ENCODE data around the gene SH2D4B. TPM values are rescaled to one million over a fixed set of nuclear protein-coding genes. Genes with fewer than 3 reads are reported as not detected.
A peak's percentile ranks its signal among the peaks of the same experiment; 100 is the strongest.

The SH2D4B gene
- polyA plus RNA-seq, 10 donors = 0.07 to 0.16 (median 0.10) TPM; not detected in 2

DNA sequence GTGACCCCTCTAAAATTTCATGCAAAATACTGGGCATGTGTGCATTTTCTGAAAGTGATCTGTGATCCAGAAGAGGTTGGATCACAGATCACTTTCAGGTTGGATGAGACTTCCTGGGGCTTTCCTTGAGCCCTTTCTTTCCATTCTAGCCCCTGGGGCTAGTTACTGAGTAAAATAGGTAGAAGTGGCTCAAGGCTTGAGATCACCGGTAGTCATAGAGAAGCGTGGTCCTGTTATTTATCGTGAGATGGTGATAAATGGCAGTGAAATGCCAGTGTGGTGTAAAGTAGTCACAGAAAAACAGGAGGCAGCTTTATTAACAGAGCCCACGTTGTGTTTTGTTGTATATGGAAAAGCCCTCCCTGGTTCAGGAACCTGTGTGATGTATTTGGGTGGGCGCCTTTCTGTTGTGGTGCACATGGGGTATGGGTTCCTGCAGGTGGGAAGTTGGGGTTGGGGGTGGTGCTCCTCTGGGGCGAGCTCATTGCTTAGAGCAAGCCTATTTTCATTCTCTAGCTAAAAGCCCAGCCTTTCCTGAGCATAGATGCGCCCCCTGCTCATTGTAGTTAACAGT, 34.0 kb upstream of the SH2D4B start:
- no peak for DNase-seq

DNA sequence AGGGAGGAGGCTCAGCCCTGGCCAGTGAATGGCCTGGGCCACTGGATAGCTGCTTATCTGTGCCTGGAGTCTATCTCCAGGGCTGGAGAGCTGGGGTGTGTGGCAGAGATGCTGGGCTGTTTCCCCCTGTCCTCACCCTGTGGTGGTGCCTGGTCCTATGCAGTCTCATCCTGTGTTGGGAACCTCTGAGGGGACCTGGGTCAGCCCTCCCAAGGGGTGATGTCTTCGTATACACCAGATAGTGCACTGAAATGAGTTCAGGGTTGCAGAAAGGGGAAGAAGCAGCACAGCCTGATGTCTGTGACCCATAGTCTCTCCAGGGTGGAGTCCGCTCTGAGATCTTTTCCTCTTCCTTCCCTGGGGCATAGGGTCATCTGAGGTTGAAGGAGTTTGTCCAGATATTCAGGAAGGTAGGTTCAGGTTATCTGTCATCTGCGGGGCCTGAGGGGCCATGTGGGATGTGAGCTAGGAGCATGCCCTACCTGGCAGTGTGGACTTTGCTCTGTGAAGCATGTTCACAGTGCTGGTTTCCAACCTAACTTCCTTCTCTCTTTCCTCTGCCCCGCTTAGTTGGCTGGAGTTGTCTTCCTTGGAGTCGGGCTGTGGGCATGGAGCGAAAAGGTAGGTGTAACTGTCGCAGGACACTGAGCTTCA, 33.4 kb upstream of the SH2D4B start:
- no peak for DNase-seq

DNA sequence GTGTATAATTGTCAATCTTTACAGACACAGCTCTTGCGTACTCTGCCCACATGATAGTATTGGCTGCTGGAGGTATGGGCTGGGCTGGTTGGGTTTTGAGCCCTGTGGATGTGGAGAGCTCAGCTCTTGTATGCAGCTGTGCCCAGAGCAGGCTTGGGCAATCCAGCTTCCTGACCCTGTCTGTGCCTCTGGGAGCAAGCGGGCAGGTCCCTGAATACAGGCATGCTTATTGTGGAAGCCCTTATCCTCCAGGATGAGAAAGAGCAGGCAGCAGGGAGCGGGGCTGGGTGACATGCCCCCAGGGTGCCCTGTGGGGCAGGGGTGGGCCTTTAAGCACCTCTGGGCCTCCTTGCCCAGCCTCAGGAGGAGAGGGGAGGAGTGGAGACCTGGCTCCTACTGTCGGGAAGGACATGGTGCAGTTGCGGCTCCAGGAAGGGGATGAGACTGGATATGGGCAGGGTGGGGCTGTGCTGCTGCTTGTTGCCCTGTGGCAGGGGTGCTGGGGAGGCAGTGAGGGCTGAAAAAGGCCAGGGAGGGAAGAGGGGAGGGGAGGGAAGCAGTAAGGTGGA, 32.7 kb upstream of the SH2D4B start:
- DNase-seq = no peak

DNA sequence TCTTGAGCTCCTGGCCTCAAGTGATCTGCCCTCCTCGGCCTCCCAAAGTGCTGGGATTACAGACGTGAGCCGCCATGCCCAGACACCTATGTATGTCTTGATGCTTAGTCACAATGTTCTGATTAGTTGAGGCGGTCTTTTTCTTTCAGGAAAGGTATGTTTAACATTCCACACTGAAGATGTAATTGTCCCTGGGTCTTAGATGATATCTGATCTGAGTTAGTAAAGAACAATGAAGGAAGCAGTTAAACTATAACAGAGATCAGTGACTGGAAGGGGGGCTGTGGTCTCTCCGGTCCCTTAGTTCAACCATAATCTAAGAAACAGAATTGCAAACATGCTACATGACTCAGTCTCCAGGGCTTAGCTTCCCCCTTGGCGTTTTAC, 31.5 kb upstream of the SH2D4B start:
- DNase-seq = peak in 1 of 3 donors; percentile 72

DNA sequence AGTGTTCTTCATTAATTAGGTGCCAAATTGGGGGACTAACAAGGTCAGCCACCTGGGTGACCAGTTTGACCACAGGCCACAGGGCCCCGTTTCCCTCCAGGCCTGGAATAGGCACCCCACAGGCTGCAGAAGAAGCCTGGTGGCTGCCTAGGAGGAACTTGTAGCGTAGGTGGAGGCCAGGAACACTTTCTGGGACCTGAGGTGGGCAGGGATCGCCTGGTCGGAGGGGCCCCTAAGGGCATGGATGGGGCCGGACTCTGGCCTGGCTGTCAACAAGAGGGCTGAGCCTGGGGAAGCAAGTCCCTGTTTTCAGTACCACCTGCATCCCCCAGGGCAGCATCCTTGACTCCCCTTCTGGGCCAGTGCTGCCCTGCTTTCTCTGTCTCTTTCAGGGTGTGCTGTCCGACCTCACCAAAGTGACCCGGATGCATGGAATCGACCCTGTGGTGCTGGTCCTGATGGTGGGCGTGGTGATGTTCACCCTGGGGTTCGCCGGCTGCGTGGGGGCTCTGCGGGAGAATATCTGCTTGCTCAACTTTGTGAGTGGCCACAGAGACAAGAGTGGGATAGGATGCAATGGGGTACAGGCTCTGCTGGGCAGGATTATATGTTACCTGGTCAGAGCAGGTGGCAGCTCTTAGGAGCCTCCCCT, 30.7 kb upstream of the SH2D4B start:
- DNase-seq = no peak

DNA sequence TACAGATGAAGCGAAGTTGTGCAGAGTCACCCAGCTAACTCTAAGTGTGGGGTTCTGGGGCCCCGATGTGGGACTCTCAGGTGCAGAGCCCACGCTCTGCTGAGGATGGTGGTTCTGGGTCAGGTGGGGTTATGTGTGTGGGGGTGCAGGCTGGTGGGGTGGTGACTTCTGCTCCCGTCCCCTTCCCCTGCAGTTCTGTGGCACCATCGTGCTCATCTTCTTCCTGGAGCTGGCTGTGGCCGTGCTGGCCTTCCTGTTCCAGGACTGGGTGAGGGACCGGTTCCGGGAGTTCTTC, 28.6 kb upstream of the SH2D4B start:
- no peak for DNase-seq

DNA sequence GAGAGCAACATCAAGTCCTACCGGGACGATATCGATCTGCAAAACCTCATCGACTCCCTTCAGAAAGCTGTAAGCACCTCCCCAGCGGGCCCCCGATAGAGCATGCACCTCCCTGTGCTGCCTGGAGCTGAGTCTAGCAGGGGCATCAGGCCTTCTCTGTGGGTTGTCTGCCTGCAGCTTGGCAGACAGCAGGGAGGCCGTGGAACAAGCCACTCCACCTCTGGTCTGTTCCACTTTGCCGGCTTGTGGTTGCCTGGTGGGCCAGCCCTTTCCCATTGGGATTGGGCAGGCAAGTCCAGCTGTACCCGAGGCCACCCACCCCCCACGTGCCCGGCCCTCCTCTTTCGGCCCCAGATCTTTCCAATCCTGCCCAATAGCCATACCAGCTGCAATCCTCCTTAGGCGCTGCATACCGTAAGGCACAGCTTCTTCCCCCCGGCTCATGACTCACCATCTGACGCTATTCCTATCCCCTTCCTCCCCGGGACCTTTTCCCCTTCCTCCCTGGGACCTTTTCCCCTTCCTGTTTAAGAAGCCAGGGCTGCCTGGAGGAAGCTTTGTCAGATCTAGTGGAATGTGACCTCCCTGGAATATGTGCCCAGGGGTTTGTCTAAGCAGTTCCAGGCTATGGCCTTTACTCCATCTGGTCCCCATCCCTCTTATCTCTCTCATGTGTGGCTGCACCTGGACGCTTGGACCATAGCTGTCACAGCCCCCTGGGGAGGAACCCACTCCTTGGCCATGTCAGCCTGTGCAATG, 28.1 kb upstream of the SH2D4B start:
- peak in 1 of 3 donors; percentile 59 for DNase-seq

DNA sequence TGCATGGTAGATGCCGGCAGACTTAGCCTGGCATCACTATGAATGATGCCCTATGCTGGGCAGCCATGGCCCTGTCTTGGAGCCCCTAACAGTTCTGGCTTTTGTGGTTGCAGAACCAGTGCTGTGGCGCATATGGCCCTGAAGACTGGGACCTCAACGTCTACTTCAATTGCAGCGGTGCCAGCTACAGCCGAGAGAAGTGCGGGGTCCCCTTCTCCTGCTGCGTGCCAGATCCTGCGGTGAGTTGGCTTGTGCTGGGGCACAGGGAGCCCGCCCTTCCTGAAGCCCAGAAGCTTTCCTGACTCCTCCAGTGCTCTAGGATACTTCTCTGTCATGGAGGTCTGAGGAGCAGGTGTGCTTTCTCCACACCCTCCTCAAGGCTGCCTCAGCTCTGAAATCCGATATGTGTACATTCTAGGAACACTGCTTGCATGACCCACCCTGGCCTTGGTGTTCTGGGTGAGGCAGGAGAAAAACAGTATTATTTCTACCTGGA, 25.6 kb upstream of the SH2D4B start:
- no peak for DNase-seq

DNA sequence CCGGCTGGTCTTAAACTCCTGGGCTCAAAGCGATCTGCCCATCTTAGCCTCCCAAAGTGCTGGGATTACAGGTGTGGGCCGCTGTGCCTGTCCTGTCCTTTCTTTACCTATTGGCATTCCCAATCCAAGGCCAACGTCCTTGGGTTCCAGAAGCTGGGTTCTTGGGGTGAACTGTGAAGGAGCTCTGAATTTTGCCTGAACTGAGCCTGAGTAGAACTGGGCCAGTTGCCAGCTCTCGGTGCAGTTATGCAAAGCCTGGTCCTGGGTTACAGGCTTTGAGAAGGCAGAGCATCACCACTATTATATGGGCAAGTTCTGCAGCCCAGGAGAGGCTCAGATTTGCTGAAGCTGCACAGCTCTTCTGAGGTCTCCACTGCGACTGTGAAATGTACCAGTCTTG, 24.6 kb upstream of the SH2D4B start:
- no peak for DNase-seq

DNA sequence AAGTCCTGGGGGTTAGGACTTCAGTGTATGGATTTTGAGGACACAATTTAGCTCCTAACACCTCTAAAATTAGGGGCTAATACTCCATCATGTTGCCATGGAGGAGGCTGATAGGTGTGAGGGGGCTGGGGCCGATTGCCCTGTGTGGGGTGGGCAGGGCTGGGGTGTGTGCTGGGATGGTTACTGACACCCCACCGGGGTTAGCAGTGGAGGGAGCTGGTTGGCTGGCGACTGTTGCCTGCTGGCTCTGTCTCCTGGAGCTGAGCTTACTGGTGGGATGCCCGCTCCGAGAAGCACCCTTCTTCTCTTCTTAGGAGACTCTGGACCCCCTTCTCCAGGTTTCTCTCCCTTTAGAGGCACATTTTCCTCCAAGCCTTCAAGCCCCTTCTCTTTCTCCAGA, 22.2 kb upstream of the SH2D4B start:
- DNase-seq = no peak

DNA sequence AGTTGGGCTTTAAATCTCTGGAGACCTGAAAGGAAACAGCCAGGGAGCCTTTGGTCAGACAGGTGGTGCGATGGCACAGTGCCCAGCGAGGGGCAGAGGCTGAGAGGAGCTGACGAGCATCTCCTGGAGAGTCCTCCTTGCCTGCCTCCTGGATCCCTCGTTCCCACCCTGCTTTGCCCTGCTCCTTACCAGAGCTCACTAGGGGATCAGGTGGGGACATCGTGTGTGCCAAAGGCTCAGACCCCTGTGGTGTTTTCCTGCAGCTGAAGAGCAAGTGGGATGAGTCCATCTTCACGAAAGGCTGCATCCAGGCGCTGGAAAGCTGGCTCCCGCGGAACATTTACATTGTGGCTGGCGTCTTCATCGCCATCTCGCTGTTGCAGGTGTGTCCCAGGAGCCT, 21.8 kb upstream of the SH2D4B start:
- no peak for DNase-seq

DNA sequence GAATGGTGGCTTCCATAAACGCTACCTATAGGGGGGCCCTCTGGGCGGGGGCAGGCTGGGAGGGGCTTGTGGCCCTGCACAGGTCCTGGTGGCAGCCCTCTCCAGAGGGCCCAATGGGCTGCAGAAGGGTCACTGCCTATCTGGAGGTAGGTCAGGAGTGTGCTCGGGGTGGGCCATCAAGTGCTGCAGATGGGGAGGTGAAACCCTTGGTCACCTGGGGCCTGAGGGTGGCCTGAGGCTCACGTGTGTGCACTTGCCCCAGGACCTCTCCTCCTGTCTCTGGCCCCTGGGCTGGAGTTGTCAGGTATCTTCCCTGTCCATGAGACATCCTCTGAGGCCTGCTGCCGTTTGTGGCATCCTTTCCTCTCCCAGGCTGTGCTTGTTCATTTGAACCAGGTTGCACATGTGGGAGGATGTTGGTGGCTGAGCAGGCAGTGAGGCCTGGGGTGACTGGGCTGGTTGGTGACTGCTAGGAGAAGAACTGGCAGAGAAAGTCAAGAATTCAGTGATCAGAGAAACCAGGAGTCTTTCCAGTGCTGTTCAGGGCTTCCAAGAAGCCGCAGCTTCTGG, 21.1 kb upstream of the SH2D4B start:
- no peak for DNase-seq

DNA sequence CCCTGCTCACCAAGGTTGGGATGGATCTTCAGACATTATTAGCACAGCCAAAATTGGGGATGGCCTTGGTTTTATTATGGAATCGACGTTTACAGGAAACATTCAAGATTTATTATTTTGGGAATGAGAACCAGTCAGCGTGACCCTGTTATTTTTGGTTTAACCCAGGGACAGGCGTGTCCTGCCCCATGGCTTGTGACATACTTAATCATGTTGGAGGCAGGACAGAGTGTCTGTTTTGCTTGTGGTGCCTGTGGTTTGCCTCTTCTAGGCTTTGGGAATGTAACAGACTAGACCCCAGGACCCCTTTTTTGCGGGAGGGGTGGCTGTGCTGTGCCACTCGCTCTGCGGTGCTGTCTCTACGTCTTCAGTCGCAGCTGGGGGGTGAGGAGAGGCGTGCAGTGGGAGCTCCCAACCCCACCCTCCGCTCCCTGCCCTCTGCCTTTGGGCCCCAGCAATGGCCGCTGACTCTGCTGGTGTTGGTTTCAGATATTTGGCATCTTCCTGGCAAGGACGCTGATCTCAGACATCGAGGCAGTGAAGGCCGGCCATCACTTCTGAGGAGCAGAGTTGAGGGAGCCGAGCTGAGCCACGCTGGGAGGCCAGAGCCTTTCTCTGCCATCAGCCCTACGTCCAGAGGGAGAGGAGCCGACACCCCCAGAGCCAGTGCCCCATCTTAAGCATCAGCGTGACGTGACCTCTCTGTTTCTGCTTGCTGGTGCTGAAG, 20.1 kb upstream of the SH2D4B start:
- no peak for DNase-seq

DNA sequence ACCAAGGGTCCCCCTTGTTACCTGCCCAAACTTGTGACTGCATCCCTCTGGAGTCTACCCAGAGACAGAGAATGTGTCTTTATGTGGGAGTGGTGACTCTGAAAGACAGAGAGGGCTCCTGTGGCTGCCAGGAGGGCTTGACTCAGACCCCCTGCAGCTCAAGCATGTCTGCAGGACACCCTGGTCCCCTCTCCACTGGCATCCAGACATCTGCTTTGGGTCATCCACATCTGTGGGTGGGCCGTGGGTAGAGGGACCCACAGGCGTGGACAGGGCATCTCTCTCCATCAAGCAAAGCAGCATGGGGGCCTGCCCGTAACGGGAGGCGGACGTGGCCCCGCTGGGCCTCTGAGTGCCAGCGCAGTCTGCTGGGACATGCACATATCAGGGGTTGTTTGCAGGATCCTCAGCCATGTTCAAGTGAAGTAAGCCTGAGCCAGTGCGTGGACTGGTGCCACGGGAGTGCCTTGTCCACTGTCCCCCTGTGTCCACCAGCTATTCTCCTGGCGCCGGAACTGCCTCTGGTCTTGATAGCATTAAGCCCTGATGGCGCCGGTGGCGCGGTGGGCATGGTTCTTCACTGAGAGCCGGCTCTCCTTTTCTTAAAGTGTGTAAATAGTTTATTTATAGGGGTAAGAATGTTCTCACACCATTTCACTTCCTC, 19.4 kb upstream of the SH2D4B start:
- DNase-seq = no peak

DNA sequence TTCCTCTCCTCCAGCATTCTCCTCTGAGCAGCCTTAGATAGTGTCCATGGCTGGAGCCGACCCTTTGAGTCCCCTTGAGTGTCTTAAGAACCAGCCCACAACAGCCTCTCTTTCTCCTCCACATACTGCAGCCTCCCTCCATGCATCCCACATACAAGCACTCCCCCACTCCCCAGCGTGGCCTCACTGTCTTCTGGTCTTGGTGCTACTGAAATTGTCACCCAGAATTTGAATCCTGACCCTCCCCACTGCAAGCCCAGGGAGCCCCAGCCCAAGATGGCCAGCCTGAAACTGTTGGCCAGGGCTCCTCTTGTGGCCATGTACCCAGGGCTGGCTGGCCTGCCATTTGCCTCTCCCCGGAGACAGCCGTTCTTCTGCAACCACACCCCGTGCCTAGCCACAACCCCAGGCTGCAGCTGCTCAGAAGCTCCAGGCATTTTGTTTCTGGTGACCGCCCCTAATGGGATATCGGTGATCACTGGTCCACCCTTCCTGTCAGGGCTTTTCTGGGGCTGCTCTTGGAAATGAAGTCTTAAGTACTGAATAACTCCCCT, 18.8 kb upstream of the SH2D4B start:
- no peak for DNase-seq

DNA sequence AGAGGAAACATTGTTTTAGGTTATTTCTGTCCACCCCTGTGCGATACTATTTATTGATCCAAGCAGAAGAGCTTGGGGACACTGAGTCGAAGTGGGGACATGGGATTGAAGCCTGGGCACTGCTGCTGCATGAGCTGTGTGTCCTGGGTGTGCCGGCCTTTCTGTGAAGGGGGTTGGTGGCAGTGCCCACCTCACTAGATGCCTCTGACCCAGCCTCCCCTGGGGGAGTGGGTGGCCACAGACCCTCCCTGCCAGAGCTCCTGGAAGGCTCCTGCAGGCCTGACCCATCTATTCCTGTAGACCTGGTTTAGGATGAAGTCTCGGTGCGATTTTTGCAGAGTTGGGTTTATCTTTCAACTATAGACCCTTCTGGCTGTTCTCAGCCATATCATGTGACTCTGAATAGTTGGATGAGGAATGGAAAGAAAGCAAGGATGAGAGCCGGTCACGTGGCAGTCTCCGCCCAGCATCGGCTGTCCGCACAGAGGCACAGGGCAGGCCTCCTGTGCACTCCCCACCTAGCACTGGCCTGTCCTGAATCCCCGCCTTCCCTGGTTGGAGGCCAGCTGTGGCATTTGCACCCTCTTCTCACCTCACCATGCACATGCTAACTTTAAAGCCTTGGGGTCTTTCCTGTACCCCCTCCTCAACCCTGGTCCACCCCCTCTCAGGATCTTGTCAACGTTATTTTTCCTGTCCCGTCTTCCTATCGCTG, 17.6 kb upstream of the SH2D4B start:
- DNase-seq = no peak

DNA sequence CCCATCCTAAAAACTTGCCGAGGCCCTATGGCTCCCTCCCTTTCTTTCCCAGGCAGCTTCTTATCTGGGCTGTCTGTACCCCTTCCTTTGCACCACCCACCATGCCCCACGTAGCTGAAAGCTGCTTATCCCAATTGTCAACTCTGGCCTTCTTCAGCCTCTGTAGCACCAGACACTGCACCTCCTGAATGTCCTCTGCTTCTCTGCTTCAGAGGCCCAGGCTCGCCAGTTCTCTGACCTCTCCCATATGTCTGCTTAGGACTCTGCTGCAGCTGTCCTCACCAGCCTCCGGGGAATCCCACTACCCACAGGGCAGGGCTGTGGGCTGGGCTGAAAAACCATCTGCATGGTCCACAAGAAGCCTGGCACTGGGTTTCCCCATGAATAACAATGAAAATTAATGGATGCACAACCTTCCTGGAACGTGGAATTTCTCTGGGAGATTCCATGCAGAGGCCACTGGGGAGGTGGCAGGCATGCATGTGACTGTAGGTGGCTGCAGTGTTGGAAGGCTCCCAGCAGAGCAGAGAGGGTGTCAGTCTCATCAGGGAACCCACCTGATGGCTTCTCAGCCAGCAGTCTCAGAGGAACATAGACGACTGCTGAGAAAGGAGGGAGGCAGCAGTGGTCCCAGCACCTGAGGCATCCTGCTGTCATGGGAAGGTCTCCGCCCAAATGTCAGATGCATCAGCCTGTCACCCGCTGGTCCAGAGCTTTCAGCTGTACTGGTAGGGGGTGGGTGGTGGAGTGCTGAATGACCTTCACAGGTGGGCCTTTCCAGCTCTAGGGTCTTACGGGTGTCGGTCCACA, 16.8 kb upstream of the SH2D4B start:
- DNase-seq = no peak

DNA sequence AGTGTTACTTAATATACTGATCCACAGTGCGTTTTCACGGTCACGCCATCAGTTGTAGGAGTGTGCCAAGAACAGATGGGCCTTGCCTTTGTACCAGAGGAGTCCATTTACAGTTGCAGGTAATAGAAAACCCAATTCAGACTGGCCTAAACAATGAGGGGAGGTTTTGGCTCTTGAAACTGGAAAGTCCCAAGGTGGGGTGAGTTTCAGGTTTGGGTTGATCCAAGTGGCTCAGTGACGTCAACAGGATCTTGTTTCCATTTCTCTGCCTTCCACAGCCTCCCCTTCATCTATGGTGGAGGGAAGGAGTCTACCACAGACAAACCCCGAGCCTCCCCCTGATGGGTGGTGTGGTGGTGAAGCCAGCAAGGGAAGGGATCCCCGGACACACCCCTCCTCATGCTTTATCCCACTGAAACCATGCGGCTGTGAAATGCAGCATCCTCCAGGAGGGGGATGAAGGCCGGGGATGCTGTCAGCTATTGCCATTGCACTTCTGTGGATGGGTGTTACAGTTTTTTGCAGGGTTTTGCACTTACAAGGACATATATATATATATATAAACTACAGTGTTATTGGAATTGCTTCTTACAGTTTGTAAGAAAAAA, 14.8 kb upstream of the SH2D4B start:
- no peak for DNase-seq

DNA sequence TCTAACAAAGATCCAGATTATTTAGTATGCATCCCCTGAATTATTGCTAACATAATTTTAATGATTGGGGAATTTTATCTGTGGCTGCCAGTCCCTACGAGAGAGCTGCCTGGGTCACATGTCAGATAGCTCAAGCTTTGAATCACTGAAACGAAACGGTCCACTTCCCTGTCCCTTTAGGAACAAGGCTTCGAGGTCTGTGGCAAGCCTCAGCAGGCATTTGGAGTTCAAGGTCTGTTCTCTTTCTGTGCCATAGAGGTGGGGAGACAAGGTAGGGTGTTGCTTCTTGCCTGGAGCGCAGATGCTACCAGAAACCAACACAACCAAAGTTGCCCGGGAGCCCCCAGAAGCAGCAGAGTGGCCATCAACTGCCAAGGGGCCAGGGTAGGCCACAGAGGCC, 13.9 kb upstream of the SH2D4B start:
- no peak for DNase-seq
